Kidney (tissue), 14 donors: Measurements from ENCODE around the gene TRNP1. TPM values are rescaled to one million over a fixed set of nuclear protein-coding genes. Genes with fewer than 3 reads are reported as not detected.
A peak's percentile ranks its signal among the peaks of the same experiment; 100 is the strongest.

Experiments used
- DNase-seq, 5 donors: peaks; one replicate each; pipeline ENCODE4 v3.0.0-alpha.2; 2013 to 2020
- FAIRE-seq: peaks from 2 replicates; lab custom pipeline; 2012; peaks lifted over from hg19 to GRCh38; lab: Jason Lieb, UNC
- H3K27ac ChIP-seq, 2 donors: one replicate each; pipeline ENCODE4 v1.7.0; 2013; ENCODE audit warnings: low read depth in 2 of 2, low read length in 2 of 2, inconsistent platforms in 1 of 2
- H3K27me3 ChIP-seq: one replicate; pipeline ENCODE4 v1.7.1; 2013; ENCODE audit warnings: low read length, inconsistent platforms; ENCODE audit not compliant: control insufficient read depth, insufficient read depth
- H3K36me3 ChIP-seq, 3 donors: one replicate each; pipeline versions ENCODE4 v1.7.0 to v1.7.1; 2013; ENCODE audit warnings: low read length in 3 of 3, control low read depth in 1 of 3, inconsistent platforms in 1 of 3; ENCODE audit not compliant: insufficient read depth in 3 of 3, control insufficient read depth in 2 of 3
- H3K4me1 ChIP-seq, 3 donors: one replicate each; pipeline versions ENCODE4 v1.7.0 to v1.7.1; 2013; ENCODE audit warnings: low read length in 3 of 3, inconsistent platforms in 1 of 3, low read depth in 1 of 3; ENCODE audit not compliant: control insufficient read depth in 2 of 3, insufficient read depth in 2 of 3
- H3K4me3 ChIP-seq, 3 donors: one replicate each; pipeline versions ENCODE4 v1.7.0 to v1.8.1; 2013; ENCODE audit warnings: low read length in 3 of 3, control low read depth in 1 of 3, inconsistent platforms in 1 of 3
- H3K9ac ChIP-seq, 3 donors: one replicate each; pipeline versions ENCODE4 v1.7.0 to v1.7.1; 2013; ENCODE audit warnings: low read length in 3 of 3, control low read depth in 1 of 3, inconsistent platforms in 1 of 3
- H3K9me3 ChIP-seq, 3 donors: one replicate each; pipeline versions ENCODE4 v1.7.0 to v1.7.1; 2013; ENCODE audit warnings: low read length in 3 of 3, control low read depth in 1 of 3, inconsistent platforms in 1 of 3; ENCODE audit not compliant: control insufficient read depth in 2 of 3, insufficient read depth in 1 of 3
- intact Hi-C: fragments of 100-400 bp; cut with DNase I; formaldehyde crosslinking; loops from one replicate; pipeline ENCODE4 v1.11.1; 2022
- polyA plus RNA-seq: library from polyadenylated mRNA; stranded (reverse); fragments of 350-450 nt; fragmentation: Illumina TruSeq; extraction: RNeasy Lipid Tissue Mini Kit (QIAGEN cat#74804); gene quantifications from one replicate; pipeline ENCODE4 v1.2.3, GENCODE V29; 2014; ENCODE audit warnings: low read depth, low replicate concordance; ENCODE audit not compliant: insufficient read depth
- total RNA-seq: library from RNA; stranded (reverse); fragmentation: NEBNext Ultra II Directional; extraction: Animal tissue kit (Norgen Biotek cat#: 25700); gene quantifications from one replicate; pipeline ENCODE4 v1.2.1, GENCODE V29; 2021
- TF ChIP-seq, protein P1 (sequence below): IDR thresholded peaks from 3 replicates; pipeline ENCODE4 v1.5.1; 2012; ENCODE audit warnings: mild to moderate bottlenecking, moderate library complexity, borderline replicate concordance; ENCODE audit not compliant: insufficient read depth; ENCODE audit errors: extremely low read depth
- donor health status: control.
- donor health status: control.
- donor health status: control.
- donor health status: control.
- donor health status: control.
- donor health status: DM: yes; HTN: yes; CAD: no.
- donor health status: Normal renal cell carcinoma (clear cell type).

TRNP1 gene
- total and polyA plus RNA-seq, 2 donors from 2014 or later = 33.0 to 38.3 TPM

DNA sequence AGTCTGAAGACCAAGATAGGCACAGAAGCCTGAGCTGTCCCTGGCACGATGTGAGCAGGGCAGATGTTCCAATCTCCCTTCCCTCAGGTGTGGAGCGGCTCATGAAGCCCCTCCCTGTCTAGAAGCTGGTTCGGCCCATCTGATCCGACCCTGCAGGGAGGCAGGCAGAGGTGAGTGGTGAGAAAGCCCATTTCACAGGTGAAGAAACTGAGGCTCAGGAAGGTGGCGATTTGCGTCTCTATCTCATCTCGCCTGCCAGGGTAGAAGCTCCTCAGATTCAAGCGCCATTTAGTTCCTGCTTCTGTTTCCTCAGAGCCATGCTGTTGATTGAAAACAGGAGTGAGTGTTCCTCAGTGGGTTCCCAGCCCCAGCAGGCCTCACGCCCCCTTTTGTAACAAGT lies 36.0 kb downstream of the TRNP1 start:
- TF ChIP-seq, protein P1, sequence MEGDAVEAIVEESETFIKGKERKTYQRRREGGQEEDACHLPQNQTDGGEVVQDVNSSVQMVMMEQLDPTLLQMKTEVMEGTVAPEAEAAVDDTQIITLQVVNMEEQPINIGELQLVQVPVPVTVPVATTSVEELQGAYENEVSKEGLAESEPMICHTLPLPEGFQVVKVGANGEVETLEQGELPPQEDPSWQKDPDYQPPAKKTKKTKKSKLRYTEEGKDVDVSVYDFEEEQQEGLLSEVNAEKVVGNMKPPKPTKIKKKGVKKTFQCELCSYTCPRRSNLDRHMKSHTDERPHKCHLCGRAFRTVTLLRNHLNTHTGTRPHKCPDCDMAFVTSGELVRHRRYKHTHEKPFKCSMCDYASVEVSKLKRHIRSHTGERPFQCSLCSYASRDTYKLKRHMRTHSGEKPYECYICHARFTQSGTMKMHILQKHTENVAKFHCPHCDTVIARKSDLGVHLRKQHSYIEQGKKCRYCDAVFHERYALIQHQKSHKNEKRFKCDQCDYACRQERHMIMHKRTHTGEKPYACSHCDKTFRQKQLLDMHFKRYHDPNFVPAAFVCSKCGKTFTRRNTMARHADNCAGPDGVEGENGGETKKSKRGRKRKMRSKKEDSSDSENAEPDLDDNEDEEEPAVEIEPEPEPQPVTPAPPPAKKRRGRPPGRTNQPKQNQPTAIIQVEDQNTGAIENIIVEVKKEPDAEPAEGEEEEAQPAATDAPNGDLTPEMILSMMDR = no peak
- Histone ChIP-seq H3K36me3 (no peaks in the 10 kb centered on the region), H3K4me3 (no peak overlapping the region), H3K27ac (no peak overlapping the region), H3K4me1 (peaks cover 0 to 11% (median 3%) of the 10 kb centered on the region in 3 donors), H3K9me3 (no peaks in the 10 kb centered on the region), H3K9ac (no peak overlapping the region), H3K27me3 (no peaks in the 10 kb centered on the region)
- DNase-seq (no peak), FAIRE-seq (no peak)
- intact Hi-C loops = no loop called here

DNA sequence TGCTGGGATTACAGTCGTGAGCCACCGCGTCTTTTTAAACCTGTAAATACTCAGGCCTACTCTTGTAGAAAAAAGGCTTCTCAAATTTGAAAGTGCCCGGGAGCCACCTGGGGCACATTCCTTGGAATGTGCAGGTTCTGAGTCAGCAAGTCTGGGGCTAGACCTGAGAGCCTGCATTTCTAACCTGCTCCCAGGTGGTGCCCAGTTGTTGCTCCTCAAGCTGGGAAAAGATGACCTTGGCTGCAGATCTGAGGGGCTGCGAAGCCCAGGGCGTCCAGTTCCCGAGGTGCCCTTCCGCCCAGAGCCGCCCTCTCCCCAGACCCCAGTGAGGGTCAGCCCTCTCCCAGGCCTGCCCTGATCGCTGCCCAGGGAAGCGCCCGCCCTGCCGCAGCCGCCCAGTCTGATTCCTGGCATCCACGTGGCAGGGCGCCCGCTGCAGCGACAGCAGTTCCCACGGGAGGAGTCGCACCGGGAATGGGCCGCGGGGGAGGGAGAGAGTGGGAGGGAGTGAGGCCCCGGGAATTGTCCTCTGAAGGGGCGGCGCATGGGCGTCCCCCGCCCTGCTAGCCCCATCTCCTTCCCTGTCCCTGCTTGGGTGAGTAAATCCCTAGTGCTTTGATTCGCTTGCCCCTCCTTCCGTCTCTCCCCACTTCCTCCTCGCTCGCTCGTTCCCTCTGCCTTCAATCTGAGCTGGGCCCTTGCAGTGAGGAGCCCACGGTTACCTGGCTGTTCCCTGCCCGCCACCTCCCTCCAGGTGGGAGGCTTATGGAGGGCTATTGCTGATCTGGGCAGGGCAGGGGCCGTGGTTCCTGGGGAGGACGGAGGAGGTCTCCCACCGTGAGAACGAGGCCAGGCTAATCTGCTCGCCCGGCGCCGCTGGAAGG lies 38.0 kb downstream of the TRNP1 start:
- Histone ChIP-seq H3K4me3 (peak overlapping the region in 2 of 3 donors; percentile 28 to 41), H3K4me1 (peaks cover 0 to 11% (median 3%) of the 10 kb centered on the region in 3 donors), H3K27ac (peak overlapping the region; percentile 71 to 88), H3K9me3 (no peaks in the 10 kb centered on the region), H3K27me3 (no peaks in the 10 kb centered on the region), H3K9ac (peak overlapping the region in 2 of 3 donors; percentile 21 to 31), H3K36me3 (no peaks in the 10 kb centered on the region)
- FAIRE-seq (no peak), DNase-seq (peak; percentile 89 to 98 (median 92))
- TF ChIP-seq, protein P1 = no peak
- intact Hi-C loops = no loop called here

GRCh38 chr1:27032119-27032461 lies 38.6 kb downstream of the TRNP1 start:
- Histone ChIP-seq H3K4me3 (peak overlapping the region in 2 of 3 donors; percentile 28 to 41), H3K9me3 (no peaks in the 10 kb centered on the region), H3K9ac (peak overlapping the region in 2 of 3 donors; percentile 21 to 31), H3K36me3 (no peaks in the 10 kb centered on the region), H3K4me1 (peaks cover 0 to 11% (median 3%) of the 10 kb centered on the region in 3 donors), H3K27ac (peak overlapping the region; percentile 71 to 88), H3K27me3 (no peaks in the 10 kb centered on the region)
- intact Hi-C loops = no loop called here
- no peak for DNase-seq
- TF ChIP-seq, protein P1 = no peak
- no peak for FAIRE-seq
